Liver (tissue), 3 donors: Measurements from ENCODE around the gene CLDN6.

Experiments used
- EGR1 ChIP-seq, 2 donors: IDR thresholded peaks; 2 replicates each; pipeline ENCODE4 v1.6.1; 2016 to 2018; ENCODE audit warnings: antibody characterized with exemption in 2 of 2, low read depth in 2 of 2
- FOXA1 ChIP-seq: IDR thresholded peaks from 2 replicates; pipeline ENCODE4 v1.6.1; 2016; ENCODE audit warnings: antibody characterized with exemption
- GABPA ChIP-seq, 2 donors: IDR thresholded peaks in 1 of 2; conservative IDR thresholded peaks in 1 of 2; 2 replicates each; pipeline ENCODE4 v1.6.1; 2016; ENCODE audit warnings: antibody characterized with exemption in 2 of 2, mild to moderate bottlenecking in 1 of 2, moderate library complexity in 1 of 2
- NR2F2 ChIP-seq: IDR thresholded peaks from 2 replicates; pipeline ENCODE4 v1.6.1; 2016; ENCODE audit warnings: antibody characterized with exemption
- RAD21 ChIP-seq, 2 donors: IDR thresholded peaks; 2 replicates each; pipeline ENCODE4 v1.6.1; 2016; ENCODE audit warnings: antibody characterized with exemption in 2 of 2, mild to moderate bottlenecking in 2 of 2
- SP1 ChIP-seq: IDR thresholded peaks from 2 replicates; pipeline ENCODE4 v1.6.1; 2018; ENCODE audit warnings: antibody characterized with exemption, mild to moderate bottlenecking
- YY1 ChIP-seq: IDR thresholded peaks from 2 replicates; pipeline ENCODE4 v1.6.1; 2016; ENCODE audit warnings: antibody characterized with exemption, mild to moderate bottlenecking
- TF ChIP-seq, protein P1 (sequence below): fragments of 150-350 bp; IDR thresholded peaks from 2 replicates; pipeline ENCODE4 v1.5.1; 2017; ENCODE audit warnings: improper control_type of control experiment, low read depth, low read length; ENCODE audit not compliant: missing input control
- TF ChIP-seq, protein P2 (sequence below): IDR thresholded peaks from 2 replicates; pipeline ENCODE4 v1.6.1; 2016; ENCODE audit warnings: antibody characterized with exemption, mild to moderate bottlenecking
- TF ChIP-seq, protein P3 (sequence below): IDR thresholded peaks from 2 replicates; pipeline ENCODE4 v1.6.1; 2016; ENCODE audit warnings: antibody characterized with exemption
- TF ChIP-seq, protein P4 (sequence below): IDR thresholded peaks from 2 replicates; pipeline ENCODE4 v1.6.1; 2016; ENCODE audit warnings: antibody characterized with exemption
- TF ChIP-seq, protein P5 (sequence below): IDR thresholded peaks from 2 replicates; pipeline ENCODE4 v1.6.1; 2016; ENCODE audit warnings: antibody characterized with exemption
- donor health status: healthy.
- donor health status: healthy.

DNA sequence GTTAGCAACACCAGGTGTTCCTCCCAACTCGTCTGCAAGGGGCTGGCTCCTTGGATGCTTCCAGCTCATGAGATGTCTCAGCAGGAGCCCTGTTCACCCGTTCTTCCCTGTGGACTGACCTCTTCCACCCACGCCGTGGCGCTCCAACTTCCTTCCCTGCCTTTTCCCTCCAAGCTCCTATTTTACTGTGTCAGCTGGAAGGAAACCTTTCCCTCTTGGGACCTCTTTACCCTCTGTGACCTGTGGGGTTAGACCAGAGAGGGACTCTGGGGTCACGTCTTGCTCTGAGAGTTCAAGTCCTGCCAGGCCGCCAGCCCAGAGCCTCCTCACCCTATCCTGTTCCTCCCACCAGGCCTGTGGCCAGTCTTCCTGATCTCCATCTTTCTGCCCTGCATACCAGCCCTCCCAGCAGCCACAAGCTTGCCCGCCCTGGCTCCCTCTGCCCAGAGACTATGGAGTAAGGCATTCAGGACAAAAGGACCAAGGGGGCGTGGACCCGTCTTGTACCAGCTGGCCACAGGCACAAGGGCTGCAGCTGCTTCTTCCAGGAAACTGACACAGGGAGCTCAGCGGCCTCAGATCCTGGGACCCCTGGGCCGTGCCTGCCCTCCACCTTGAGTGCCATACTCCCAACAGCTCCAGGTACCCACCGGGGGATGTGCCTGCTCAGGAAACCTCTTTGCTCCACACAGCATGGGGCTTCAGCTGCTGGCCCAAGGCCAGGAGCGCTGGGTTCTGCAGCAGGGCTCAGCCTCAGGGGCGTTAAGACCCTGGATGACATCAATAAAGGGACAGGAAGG is 45.8 kb downstream of the CLDN6 start:
- TF ChIP-seq, protein P1, sequence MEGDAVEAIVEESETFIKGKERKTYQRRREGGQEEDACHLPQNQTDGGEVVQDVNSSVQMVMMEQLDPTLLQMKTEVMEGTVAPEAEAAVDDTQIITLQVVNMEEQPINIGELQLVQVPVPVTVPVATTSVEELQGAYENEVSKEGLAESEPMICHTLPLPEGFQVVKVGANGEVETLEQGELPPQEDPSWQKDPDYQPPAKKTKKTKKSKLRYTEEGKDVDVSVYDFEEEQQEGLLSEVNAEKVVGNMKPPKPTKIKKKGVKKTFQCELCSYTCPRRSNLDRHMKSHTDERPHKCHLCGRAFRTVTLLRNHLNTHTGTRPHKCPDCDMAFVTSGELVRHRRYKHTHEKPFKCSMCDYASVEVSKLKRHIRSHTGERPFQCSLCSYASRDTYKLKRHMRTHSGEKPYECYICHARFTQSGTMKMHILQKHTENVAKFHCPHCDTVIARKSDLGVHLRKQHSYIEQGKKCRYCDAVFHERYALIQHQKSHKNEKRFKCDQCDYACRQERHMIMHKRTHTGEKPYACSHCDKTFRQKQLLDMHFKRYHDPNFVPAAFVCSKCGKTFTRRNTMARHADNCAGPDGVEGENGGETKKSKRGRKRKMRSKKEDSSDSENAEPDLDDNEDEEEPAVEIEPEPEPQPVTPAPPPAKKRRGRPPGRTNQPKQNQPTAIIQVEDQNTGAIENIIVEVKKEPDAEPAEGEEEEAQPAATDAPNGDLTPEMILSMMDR = no peak
- TF ChIP-seq SP1 = no peak
- TF ChIP-seq YY1 = no peak
- TF ChIP-seq, protein P2, sequence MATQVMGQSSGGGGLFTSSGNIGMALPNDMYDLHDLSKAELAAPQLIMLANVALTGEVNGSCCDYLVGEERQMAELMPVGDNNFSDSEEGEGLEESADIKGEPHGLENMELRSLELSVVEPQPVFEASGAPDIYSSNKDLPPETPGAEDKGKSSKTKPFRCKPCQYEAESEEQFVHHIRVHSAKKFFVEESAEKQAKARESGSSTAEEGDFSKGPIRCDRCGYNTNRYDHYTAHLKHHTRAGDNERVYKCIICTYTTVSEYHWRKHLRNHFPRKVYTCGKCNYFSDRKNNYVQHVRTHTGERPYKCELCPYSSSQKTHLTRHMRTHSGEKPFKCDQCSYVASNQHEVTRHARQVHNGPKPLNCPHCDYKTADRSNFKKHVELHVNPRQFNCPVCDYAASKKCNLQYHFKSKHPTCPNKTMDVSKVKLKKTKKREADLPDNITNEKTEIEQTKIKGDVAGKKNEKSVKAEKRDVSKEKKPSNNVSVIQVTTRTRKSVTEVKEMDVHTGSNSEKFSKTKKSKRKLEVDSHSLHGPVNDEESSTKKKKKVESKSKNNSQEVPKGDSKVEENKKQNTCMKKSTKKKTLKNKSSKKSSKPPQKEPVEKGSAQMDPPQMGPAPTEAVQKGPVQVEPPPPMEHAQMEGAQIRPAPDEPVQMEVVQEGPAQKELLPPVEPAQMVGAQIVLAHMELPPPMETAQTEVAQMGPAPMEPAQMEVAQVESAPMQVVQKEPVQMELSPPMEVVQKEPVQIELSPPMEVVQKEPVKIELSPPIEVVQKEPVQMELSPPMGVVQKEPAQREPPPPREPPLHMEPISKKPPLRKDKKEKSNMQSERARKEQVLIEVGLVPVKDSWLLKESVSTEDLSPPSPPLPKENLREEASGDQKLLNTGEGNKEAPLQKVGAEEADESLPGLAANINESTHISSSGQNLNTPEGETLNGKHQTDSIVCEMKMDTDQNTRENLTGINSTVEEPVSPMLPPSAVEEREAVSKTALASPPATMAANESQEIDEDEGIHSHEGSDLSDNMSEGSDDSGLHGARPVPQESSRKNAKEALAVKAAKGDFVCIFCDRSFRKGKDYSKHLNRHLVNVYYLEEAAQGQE = no peak
- TF ChIP-seq, protein P3, sequence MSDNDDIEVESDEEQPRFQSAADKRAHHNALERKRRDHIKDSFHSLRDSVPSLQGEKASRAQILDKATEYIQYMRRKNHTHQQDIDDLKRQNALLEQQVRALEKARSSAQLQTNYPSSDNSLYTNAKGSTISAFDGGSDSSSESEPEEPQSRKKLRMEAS = no peak
- no peak for TF ChIP-seq GABPA (IDR thresholded peaks at IDR 0.05 in 1 of 2, conservative IDR thresholded peaks at IDR 0.05 in 1 of 2)
- no peak for TF ChIP-seq EGR1 (IDR thresholded peaks at IDR 0.05; ENCODE audit: low read depth in 2 of 2)
- no peak for TF ChIP-seq NR2F2
- TF ChIP-seq FOXA1 = no peak
- TF ChIP-seq, protein P4, sequence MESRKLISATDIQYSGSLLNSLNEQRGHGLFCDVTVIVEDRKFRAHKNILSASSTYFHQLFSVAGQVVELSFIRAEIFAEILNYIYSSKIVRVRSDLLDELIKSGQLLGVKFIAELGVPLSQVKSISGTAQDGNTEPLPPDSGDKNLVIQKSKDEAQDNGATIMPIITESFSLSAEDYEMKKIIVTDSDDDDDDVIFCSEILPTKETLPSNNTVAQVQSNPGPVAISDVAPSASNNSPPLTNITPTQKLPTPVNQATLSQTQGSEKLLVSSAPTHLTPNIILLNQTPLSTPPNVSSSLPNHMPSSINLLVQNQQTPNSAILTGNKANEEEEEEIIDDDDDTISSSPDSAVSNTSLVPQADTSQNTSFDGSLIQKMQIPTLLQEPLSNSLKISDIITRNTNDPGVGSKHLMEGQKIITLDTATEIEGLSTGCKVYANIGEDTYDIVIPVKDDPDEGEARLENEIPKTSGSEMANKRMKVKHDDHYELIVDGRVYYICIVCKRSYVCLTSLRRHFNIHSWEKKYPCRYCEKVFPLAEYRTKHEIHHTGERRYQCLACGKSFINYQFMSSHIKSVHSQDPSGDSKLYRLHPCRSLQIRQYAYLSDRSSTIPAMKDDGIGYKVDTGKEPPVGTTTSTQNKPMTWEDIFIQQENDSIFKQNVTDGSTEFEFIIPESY = no peak
- TF ChIP-seq RAD21 (IDR thresholded peaks at IDR 0.05) = no peak
- TF ChIP-seq, protein P5, sequence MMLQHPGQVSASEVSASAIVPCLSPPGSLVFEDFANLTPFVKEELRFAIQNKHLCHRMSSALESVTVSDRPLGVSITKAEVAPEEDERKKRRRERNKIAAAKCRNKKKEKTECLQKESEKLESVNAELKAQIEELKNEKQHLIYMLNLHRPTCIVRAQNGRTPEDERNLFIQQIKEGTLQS = no peak
